A204.1 (cell line): ENCODE results near the gene SPESP1.

Experiments used
- FAIRE-seq: peaks from 2 replicates; lab custom pipeline; 2012; peaks lifted over from hg19 to GRCh38; lab: Jason Lieb, UNC

Gene SPESP1

GRCh38 chr15:68930268-68931022, at the start of gene SPESP1:
Gene SPESP1, plus strand, starts transcription at chr15:68930525. Its CDS starts 129 bp downstream, at chr15:68930654.
- FAIRE-seq: no peak

- FAIRE-seq: no peak
These were observed 45.3 kb upstream of the SPESP1 start for GRCh38 chr15:68885070-68885469.

GRCh38 chr15:68887120-68887519, 43.2 kb upstream of the SPESP1 start:
- no peak for FAIRE-seq

- no peak for FAIRE-seq
These were observed 42.5 kb upstream of the SPESP1 start for GRCh38 chr15:68887819-68888218.

- no peak for FAIRE-seq
These were observed 41.9 kb upstream of the SPESP1 start for GRCh38 chr15:68888419-68888818.

- FAIRE-seq: no peak
These were observed 36.1 kb upstream of the SPESP1 start for GRCh38 chr15:68894208-68894607.

- no peak for FAIRE-seq
These were observed 34.1 kb upstream of the SPESP1 start for GRCh38 chr15:68896178-68896577.

- no peak for FAIRE-seq
These were observed 33.3 kb upstream of the SPESP1 start for GRCh38 chr15:68897016-68897415.

- no peak for FAIRE-seq
These were observed 30.3 kb upstream of the SPESP1 start for GRCh38 chr15:68900027-68900426.

GRCh38 chr15:68907396-68907923, 22.9 kb upstream of the SPESP1 start:
- no peak for FAIRE-seq

- FAIRE-seq: no peak
These were observed 20.7 kb upstream of the SPESP1 start for GRCh38 chr15:68909601-68910100.

- no peak for FAIRE-seq
These were observed 20.0 kb upstream of the SPESP1 start for GRCh38 chr15:68910341-68910740.

GRCh38 chr15:68910816-68911215, 19.5 kb upstream of the SPESP1 start:
- FAIRE-seq: no peak

GRCh38 chr15:68921926-68922325, 8.4 kb upstream of the SPESP1 start:
- FAIRE-seq: no peak

- FAIRE-seq: peak; percentile 47
These were observed 5.3 kb upstream of the SPESP1 start for GRCh38 chr15:68924866-68925560.

- no peak for FAIRE-seq
These were observed 2.7 kb downstream of the SPESP1 start for GRCh38 chr15:68933001-68933400.

GRCh38 chr15:68934341-68934740, 4.0 kb downstream of the SPESP1 start:
- no peak for FAIRE-seq

GRCh38 chr15:68935400-68935937, 5.1 kb downstream of the SPESP1 start:
- FAIRE-seq: no peak

GRCh38 chr15:68939501-68939900, 9.2 kb downstream of the SPESP1 start:
- no peak for FAIRE-seq

- no peak for FAIRE-seq
These were observed 21.5 kb downstream of the SPESP1 start for GRCh38 chr15:68951813-68952212.

GRCh38 chr15:68957696-68958095, 27.4 kb downstream of the SPESP1 start:
- FAIRE-seq: no peak

- FAIRE-seq: no peak
These were observed 28.3 kb downstream of the SPESP1 start for GRCh38 chr15:68958597-68958996.

- FAIRE-seq: no peak
These were observed 32.1 kb downstream of the SPESP1 start for GRCh38 chr15:68962465-68962864.
